GM18519 (cell line): ENCODE data around the gene UCHL3.

ENCODE experiments used
- ATAC-seq: cut with Tn5 transposase; IDR thresholded peaks from one replicate; pipeline ENCODE4 v1.9.1; 2021; ENCODE audit warnings: mild to moderate bottlenecking, moderate library complexity; ENCODE audit not compliant: unreplicated experiment, low FRiP score

The UCHL3 gene

GRCh38 chr13:75549262-75550158 is at the start of gene UCHL3:
Gene UCHL3 (plus strand): TSS chr13:75549791. CDS start chr13:75549821, 30 bp downstream.
- peak; percentile 98 for ATAC-seq

- no peak for ATAC-seq
These were observed 44.3 kb upstream of the UCHL3 start for GRCh38 chr13:75505327-75505726.

GRCh38 chr13:75506018-75506417 is 43.6 kb upstream of the UCHL3 start:
- ATAC-seq = no peak

GRCh38 chr13:75507027-75508001 is 42.3 kb upstream of the UCHL3 start:
- ATAC-seq = no peak

GRCh38 chr13:75508002-75508548 is 41.5 kb upstream of the UCHL3 start:
- ATAC-seq = no peak

DNA sequence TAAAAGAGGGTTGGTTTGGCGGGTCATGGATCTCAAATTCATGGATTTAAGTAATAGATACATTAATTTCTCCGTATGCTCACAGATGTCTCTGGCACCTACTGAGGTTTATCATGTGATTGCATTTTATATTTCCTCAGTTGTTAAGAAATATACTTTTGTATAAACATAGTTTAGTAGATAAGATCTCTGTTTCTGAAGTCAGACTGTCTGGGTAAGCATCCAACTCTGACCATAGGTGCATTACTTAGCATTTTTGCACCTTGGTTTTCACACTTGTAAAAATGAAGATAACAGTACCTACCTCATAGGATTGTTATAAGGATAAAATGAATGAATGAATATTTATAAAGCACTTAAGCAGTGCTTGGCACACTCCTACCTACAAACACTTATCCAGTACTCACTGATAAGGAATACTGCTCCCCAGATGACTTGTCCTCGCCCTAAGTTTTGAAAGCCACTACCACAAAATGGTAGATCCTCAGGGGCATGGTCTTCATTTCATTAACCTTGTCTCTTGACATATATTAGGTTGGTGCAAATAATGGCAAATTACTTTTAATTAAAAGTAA is 38.5 kb upstream of the UCHL3 start:
- ATAC-seq = no peak

- peak; percentile 88 for ATAC-seq
These were observed 37.3 kb upstream of the UCHL3 start for GRCh38 chr13:75512253-75512652.

GRCh38 chr13:75513271-75513670 is 36.3 kb upstream of the UCHL3 start:
- no peak for ATAC-seq

DNA sequence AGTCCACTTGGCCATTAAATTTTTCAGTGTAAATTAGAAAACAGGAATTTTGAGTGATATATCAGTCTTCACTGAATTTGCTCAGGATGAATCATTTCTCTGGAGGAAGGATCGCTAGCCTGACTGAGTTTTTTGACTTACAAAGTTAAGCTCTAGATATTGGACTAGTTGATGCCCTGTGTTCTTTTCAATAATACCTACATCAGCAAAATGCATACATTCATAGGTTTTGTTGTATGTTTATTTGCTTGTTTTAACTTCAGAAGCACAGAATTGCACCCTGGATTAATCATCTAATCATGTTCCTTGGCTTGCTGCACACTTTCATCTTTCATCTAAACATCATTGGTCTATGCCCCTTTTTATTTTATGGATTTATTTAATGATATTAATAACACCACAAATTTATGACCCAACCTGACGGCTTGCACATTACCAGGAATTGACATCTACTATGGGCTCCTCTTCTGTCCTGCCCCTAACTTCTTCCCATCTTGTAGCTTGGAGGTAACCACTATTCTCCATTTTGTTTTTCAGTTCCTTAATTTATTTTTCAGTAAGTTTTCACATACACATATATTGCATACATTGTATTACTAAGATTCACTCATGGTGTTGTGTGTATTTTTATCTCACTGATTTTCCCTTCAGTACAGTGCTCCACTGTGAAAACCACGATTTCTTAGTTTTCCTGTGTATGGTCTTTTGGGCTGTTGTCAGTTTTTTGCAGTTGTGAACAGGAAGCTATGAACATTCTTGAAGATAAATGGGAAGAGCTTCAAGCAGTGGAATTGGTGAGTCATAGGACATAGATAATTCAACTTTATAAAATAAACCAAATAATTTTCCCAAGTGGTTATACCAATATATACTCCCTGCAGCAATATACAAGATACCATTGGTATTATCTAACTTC is 35.3 kb upstream of the UCHL3 start:
- ATAC-seq = peak; percentile 36

DNA sequence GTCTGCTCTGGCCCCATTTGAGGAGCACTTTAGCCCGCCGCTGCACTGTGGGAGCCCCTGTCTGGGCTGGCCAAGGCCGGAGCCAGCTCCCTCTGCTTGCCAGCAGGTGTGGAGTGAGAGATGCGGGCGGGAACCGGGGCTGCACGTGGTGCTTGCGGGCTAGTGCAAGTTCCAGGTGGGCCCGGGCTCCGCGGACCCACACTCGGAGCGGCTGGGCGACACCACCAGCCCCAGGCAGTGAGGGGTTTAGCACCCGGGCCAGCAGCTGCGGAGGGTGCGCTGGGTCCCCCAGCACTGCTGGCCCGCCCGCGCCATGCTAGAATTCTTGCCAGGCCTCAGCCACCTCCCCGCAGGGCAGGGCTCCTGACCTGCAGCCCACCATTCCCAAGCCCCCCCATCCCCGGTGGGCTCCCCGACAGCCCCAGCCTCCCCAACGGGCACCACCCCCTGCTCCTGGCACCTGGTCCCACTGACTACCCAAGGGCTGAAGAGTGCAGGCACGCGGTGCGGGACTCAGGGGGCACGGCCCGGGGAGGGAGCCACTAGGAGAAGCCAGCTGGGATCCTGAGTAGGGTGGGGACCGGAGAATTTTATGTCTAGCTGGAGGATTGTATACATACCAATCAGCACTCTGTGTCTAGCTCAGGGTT is 31.0 kb upstream of the UCHL3 start:
- ATAC-seq = no peak

DNA sequence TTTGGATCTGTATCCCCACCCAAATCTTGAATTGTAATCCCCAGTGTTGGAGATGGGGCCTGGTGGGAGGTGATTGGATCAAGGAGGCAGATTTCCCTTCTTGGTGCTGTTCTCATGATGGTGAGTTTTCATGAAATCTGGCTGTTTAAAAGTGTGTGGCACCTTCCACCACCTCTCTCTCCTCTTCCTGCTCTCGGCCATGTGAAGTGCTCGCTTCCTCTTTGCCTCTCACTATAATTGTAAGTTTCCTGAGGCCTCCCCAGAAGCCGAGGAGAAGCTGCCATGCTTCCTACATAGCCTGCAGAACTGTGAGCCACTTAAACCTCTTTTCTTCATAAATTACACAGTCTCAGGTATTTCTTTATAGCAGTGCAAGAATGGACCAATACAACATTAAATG is 27.6 kb upstream of the UCHL3 start:
- ATAC-seq = no peak

DNA sequence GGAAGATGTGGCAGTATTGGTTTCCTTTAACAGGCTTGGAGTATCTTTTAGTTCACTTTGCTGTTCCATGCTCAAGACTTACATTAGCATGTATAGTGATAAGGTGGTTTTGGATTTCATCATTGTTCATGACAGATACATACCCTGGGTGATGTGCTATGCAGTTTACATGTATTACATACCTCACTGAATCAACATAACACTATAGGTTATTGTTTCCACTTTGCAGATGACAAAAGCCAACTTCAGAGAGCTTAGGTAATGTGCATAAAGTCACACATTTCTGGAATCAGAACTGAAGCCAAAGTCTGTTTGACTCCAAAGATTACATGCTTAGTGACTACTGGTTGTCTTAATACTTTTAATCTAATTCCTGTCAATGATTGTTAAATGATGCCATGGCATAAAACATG is 19.0 kb upstream of the UCHL3 start:
- ATAC-seq = no peak

DNA sequence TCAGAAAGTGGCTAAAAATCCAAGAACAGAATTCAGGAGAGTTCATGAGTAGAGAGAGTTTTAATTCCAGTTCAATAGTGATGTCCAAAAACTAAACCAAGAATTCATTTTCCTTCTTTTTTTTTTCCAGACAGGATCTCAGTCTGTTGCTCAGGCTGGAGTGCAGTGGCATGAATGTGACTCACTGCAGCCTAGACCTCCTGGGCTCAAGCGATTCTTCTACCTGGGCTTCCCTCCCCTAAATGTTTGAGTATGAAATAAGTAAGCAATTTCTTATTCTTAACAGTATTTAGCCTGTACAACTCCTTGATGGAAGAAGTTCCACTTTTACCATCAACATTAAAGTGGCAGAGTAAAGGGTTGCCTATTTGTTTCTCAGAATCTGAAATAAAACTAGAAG is 15.7 kb upstream of the UCHL3 start:
- no peak for ATAC-seq

DNA sequence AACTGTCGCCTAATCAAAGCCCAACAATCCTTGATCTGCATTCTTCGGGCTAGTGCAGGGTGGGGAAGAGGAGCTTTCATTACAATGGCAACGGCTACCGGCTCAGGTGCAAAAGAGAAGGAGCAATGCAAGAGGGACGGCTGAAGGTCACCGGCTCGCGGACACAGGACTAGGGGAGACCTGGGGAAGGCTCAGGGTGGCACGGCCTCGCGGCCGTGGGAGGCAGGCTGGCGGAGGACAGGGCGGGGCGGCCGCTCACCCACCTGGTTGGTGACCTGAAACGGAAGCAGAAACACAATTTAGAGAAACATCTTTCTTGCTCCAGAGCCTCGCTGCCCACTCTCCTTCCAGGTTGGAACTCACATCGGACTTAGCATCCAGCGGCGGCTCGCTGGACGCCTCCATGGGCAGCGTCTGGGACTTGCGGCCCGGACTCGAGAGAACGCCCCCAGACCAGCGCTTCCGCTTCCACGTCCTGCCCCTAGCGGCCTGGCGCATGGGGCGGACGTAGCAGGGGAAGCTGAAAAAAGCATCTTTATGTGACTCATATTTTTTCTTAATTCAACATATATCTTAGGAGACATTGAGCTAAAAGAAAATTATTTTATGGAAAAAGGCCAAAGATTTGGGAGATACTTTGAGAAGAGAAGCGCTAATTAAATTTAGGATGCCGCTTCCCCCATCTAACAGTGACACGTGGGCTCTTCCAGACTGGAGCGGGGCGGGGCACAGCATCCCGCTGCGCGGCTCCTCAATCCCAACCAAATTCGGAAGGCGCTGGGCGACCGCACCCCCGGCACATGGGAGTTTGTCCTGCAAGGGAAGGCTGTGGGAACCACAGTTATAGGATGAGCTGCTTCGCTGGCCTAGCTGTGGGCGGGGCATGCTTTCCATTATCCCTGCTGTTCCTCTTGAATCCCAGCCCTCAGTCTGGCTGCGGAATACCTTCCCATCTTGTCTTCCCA is 11.9 kb upstream of the UCHL3 start, which contains the start of gene COMMD6:
Gene COMMD6, minus strand, starts transcription at position 441 of the 965 bp plus-strand sequence. Its CDS starts 36 bp downstream, at position 405.
- peak; percentile 91 for ATAC-seq

GRCh38 chr13:75541287-75541686 is 8.3 kb upstream of the UCHL3 start:
- no peak for ATAC-seq

DNA sequence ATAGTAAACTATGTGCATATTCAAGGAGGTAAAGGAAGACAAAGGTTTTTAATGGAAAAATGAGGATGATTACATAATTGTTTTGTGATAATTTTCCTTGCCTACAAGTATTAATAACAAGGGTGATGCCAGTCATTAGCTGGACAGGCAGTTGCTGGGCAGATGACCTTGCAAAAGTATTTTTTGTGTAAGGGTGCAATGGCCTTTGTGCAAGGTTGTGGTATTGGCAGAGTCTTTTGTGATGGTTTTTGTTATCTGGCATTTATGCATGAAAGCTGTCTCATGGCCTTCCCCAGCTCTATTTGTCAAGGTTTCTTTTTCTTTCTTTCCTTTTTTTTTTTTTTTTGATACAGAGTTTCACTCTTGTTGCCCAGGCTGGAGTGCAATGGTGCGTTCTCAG is 7.6 kb upstream of the UCHL3 start:
- no peak for ATAC-seq

DNA sequence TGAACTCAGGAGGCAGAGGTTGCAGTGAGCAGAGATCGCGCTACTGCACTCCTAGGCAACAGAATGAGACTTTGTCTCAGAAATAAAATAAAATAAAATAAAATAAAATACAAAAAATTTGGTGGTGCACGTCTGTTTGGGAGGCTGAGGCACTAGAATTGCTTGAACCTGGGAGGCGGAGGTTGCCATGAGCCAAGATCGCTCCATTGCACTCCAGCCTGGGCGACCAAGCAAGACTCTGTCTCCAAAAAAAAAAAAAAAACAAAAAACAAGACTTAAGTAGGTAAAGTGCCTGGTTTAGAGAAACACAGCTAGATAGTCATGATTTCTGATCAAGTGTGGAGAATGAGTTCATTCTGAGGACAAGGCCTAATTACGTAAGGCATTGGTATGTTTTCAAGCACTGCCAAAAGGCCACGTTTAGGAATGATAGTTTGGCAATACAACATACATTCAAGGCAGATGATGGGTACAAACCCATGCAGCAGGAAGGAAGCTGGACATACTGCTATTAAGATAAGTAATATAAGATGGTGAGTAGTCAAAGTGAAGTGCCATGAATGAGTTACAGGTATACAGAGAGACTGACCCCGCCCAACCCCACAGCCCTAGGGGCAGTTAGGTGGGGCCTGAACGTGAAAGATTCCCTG is 4.8 kb upstream of the UCHL3 start:
- no peak for ATAC-seq
